ENCODE results near the gene NUPR1.
"Not testable (repeated sequence)": the region's sequence is repeated elsewhere in the genome, so short reads cannot be mapped to it uniquely, and the experiment has no call there.

NUPR1 gene

GRCh38 chr16:28497861-28498599, 40.7 kb downstream of the NUPR1 start:
- no peak for DNase-seq

- no peak for DNase-seq
These were observed 41.4 kb downstream of the NUPR1 start for GRCh38 chr16:28497386-28497785.

GRCh38 chr16:28496844-28497243, 41.9 kb downstream of the NUPR1 start:
- DNase-seq, result no peak

GRCh38 chr16:28495795-28496749, 42.7 kb downstream of the NUPR1 start:
- no peak for DNase-seq

- peak; percentile 9 for DNase-seq
These were observed 43.5 kb downstream of the NUPR1 start for GRCh38 chr16:28495098-28495793.

GRCh38 chr16:28494121-28494851, 44.5 kb downstream of the NUPR1 start, which contains the start of gene APOBR:
TSS of gene APOBR (plus strand) at chr16:28494643. CDS start at chr16:28494682, 39 bp downstream.
- peak; percentile 80 for DNase-seq

GRCh38 chr16:28492511-28492910, 46.3 kb downstream of the NUPR1 start:
- DNase-seq, result no peak

- DNase-seq, result peak; percentile 80
These were observed 46.8 kb downstream of the NUPR1 start, which contains the start of gene CLN3 for GRCh38 chr16:28491970-28492474. TSS of gene CLN3 (minus strand) at chr16:28492074. CDS start at chr16:28491759, 315 bp downstream.

GRCh38 chr16:28491230-28491969, 47.4 kb downstream of the NUPR1 start:
- DNase-seq, result peak; percentile 12

- no peak for DNase-seq
These were observed 52.5 kb downstream of the NUPR1 start for GRCh38 chr16:28486266-28486665.

GRCh38 chr16:28483361-28483760, 55.4 kb downstream of the NUPR1 start:
- not testable (repeated sequence) for DNase-seq

Data from activated CD4-positive, alpha-beta T cell treated with anti-CD3 and anti-CD28 coated beads, Interleukin-2, amount 50 U/mL, for 1 hour (primary cell).